GM19372 (cell line): ENCODE results near the gene LRRC17.

Experiments used
- ATAC-seq: cut with Tn5 transposase; IDR thresholded peaks from one replicate; pipeline ENCODE4 v1.9.1; 2021; ENCODE audit warnings: mild to moderate bottlenecking, low read depth, moderate library complexity; ENCODE audit not compliant: unreplicated experiment

The LRRC17 gene

DNA sequence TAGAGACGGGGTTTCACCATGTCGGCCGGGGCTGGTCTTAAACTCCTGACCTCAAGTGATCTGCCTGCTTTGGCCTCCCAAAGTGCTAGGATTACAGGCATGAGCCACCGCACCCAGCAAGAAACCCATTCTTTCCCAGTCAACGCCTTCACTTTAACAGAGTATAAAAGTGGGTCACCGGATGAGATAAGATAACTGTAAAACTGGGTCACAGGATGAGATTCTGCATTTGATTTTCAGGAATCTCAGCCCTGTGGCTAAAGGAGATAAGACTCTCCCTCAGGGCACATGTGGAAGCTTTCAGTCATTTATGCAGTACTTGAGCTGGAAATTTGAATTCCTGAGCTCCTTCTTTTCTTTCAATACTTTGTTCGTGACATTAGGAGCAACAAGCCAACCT is 70.8 kb downstream of the LRRC17 start:
- ATAC-seq: no peak

DNA sequence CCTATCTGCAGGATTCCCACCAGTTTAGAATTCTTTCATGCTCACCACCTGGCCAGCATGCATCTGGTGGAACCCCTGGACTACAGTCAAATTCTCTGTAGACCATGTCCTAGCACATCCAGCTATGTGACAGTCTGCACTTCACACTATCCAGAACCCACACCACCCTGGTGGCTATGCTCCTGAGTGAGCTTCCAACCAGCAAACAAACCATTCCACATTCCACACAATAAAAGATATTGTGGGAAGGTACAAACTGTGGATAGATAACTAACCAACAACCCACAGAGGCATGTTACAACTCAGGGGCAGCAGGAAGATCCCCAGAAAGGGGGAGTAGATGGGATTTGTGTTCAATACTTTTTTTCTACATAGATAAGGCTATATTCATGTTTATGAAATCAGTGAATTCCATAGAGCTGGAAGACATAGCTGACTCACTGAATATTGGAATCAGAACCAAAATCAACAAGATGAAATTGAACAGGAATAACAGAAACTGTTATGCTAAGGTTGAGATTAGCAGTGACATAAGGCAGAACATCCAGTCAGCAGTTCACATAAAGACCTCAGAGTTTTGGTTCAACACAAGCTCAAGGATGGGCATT is 72.5 kb downstream of the LRRC17 start:
- no peak for ATAC-seq

DNA sequence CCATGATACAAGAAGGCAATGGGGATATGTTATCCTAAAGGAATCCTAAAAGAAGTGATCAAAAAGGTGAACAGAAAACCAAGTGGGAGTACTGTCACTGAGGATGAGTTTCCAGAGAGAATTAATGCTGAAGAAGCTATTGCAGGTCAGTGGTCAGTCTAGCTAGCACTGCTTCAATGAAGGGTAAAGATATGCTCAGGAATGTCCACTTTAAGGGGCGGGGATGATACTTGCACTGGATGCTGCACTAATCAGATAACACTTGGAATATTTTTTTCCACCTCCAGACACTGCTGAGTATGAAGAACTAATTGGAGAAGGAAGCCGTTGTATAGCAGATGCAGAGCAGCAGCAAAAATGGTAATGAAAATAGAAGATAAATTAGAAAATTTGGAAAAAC is 75.3 kb downstream of the LRRC17 start:
- no peak for ATAC-seq

DNA sequence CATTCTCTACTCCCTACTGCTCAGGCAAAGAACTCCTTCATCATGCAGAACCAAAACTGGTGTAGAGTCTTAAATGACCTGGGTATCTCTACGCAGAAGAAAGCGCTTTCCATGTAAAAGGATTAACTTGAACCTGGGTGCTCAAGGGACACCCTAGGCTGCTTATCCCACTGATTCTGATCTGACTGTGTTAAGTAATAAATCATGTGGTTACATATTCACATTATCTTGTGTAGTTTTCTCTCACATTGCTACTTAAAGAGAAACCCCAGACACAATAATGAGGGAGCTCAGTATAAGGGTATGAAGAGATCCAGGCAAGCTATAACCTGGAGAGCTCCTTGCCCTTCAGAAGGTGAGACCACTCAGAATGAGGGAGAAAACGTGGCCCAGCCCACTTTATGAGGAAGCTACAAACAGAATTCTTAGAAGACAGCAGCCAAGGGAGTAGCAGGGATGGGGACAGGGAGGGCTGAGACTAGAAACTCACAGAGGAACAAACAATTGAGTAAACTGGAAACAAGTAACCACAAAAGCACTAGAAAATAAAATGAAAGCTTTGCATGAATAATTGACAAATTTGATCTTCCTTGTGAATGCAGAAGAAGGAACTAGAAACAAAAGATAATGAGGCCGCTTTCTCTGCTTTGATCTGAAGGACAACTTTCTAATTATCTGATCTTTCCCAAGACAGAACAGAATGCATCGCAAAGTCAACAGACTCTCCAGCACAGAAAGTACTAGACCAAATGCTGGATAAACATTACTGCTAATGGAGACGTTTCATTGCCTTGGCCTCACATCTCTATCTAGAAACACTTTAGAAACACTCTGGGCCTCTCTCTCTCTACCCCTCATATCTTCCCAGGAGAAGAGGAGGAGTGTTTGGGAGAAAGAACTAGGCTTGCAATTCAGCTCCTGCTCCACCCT is 76.1 kb downstream of the LRRC17 start:
- no peak for ATAC-seq

DNA sequence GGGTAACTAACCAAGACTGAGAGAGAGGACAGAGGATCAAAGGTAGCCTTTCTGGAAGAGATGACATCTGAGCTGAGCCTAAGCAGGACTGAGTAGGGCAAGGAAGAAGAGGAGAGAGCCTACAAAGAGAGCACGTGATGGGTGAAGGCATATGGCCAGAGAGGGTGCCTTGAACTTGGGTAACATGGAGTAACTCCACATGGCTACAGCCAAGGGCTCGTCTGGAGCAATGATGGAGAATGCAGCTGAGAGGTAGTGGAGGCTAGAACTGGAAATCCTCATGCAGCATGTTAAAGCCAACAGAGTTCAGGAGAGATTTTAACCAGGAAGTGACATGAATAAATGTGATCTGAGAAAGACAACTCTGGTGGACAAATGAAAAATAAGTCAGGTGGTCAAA is 77.8 kb downstream of the LRRC17 start:
- no peak for ATAC-seq

DNA sequence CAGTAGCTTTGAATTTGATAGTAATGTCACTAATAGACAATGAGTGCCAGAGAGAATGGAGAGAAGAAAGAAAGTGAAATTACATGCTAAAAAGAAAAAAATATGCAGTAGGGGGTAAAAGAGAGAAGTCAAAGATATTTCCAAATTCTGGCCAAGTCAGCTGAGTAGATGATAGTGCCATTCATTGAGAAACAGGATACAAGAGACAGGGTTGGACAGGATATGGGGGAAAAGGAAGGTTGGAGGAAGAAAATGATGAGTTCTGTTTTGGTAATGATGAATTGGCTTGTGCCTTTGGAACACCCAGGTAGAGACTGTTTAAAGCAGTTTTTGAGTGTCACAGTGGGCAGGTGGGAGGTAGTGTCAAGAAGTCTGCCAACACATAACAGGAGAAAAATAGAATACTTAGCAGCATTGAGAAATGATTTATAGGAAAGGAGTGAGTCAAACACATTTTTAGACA is 78.3 kb downstream of the LRRC17 start:
- ATAC-seq: no peak

DNA sequence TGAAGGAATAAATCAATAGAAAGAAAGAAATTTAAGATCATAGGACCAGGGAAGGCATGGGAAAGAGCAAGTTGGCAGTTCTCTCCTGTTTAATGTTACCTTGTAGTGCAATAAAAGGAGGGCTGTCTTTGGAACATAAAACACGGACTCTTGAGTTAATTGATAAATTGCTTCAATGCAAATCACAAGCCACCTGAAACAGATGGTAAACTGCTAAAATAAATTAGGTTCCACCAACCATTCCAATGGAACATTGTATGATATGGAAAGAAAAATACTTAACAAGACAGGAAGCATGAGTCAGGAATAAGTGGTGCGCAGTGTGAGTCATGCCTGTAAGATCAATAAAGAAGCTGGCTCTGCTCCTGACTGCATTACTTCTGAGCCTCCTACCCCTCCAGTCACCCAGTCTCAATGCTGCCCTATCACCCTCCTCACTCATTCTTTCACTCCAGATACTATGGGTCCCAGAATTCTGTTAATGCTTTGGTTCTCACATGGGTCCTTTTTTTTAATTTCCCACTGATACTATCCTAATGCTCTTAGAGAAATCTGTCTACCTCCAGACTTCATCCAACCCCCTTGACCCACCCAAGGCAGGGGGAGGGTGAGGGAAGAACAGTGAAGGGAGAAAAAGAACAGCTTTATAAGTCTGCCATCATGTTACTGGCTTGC is 78.9 kb downstream of the LRRC17 start:
- ATAC-seq: no peak

DNA sequence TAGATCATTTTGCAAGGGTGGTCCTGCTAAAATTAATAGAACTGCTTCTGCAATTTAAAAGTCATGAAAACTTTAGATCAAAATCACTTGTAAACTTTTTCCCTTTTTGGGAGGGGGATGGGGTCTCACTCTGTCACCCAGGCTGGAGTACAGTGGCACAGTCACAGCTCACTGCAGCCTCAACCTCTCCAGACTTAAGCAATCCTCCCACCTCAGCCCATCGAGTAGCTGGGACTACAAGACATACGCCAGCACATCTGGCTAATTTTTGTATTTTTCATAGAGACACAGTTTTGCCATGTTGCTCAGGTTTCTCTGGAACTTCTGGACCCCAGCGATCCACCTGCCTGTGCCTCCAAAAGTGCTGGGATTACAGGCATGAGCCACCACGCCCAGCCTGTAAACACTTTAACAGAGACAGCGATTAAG is 79.7 kb downstream of the LRRC17 start:
- no peak for ATAC-seq

DNA sequence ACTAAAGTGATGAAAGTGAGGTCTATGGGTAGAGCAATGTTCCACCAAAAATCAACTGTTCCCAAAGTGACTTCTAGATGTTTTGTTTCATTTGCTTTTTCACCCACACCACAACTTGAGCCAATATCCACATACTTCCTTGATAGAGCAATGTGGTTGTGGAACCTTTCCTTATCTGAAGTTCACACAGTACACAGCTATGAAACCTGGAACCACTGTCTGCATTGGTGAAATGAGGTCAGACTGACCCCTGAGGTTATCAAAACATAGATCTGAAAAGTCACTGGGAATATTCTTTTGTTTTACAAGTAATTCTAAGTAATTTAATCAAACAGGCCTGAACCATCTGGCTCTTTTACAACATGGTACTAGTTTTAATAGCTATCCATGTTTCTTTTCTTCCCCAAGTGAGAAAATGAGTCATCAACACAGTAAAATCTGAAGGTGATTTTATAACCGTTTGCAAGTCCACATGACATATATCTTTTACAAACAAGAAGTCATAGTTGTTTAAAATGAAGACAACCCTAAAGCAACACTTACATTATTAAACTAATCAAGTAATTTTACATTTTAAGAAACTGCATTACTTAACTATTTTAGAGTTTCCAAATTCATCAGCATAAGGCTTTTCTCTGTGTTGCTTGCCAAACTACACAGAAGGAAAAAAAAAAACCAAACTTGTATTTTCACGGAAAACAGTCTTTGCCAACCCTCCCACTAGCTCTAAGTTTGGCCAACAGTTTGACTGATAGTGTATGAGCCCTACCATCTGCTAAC is 80.3 kb downstream of the LRRC17 start:
- no peak for ATAC-seq

DNA sequence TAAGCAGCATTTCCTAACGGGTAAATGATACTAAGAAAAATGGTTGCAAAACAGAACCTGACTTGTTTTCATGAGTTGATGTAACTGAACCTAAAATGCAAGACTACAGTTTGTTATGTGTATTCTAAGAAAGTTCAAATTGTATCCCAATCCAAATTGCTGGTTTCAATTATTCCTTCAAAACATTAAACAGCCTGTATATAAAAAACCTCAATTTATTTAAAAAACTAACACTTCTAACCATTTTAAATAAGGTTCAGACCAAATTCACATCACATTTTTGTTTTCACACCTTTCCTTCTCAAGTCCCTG is 80.9 kb downstream of the LRRC17 start:
- no peak for ATAC-seq

DNA sequence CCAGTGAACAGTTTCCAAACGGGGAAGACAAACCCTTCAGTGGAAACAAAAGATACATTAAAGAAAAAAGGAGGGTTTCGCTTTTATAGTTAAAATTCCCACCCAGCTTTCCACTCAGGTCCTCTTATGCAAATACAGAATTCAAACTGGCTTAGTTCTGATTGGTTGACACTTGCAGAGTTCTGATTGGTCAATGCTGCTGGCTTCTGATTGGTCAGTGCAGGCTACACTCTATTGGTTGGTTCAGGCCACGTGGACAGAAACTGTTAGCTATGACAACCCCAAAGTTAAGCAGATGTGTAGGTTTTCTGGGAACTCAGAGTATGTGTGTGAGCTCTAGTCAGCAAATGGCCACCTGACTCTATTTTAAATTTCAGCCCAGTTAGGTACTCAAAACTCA is 81.8 kb downstream of the LRRC17 start:
- ATAC-seq: no peak
